ENCODE results near the gene UXS1. TPM values are rescaled to one million over a fixed set of nuclear protein-coding genes. Genes with fewer than 3 reads are reported as not detected.

The UXS1 gene
- total RNA-seq, 2 experiments from 2014 or later: 95.3 to 100 TPM

DNA sequence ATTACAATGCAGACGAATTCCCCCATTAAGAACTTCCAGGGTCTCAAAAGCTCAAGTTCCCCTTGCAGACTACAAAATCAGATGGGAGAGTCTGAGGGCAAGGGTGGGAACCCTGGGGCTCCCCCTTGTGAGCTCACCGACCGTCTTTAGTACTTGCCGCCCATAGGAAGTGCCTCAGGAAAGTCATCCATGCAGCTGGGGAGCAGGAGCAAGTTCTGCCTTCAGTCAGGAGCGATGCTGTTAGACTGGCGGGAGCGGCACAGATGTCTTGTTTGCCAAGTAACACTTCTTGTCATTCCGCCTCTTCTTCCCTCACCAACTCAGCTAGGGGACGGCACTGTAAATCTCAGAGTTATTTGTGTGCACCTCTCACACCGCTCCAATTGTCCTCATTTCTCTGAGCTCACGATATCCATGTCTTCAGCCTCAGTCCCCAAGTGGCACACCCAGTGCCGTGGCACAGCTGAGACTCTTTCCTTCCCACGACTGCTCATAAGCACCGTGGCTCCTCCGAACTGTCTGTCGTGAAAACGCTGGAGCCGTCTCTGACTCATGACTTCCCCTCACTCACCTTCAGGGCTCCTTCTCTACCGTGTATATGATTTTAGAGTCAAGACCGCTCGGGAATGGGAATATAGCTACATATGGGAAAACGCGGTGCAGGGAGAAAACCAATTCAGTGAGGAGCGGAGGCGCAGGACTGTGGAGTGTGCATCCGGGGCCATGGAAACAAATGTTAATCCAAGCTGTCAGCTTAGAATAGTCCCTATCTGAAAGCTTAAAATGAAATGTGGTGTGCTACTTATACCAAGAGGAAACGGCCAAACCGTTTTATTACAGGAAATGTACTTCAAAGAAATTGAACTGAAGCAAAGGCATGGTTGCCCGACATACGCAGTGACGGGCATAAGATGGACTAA, 34.0 kb downstream of the UXS1 start:
- peak overlapping the region; percentile 91 for H3K4me3 Mint-ChIP-seq
- peak; percentile 78 for ATAC-seq
- DNase-seq: peak; percentile 79
- H3K36me3 Mint-ChIP-seq (ENCODE audit: low read depth): peaks cover 88% of the 10 kb centered on the region
- ChIA-PET CTCF (interaction anchor here (1.0 to 6.1 kb wide), 11 partner anchors 10 to 413 kb away, joined by 3 to 65 read pairs (median 5); no protein-coding TSS in a partner anchor), POLR2A (interaction anchor here (0.6 to 5.7 kb wide), 23 partner anchors 10 to 439 kb away, joined by 3 to 102 read pairs (median 4); partner anchors contain the start of gene UXS1)
- peak overlapping the region; percentile 98 for H3K27ac Mint-ChIP-seq
- peaks cover 76% of the 10 kb centered on the region for H3K4me1 Mint-ChIP-seq (ENCODE audit: low read depth)
- no peaks in the 10 kb centered on the region for H3K27me3 Mint-ChIP-seq (ENCODE audit: low read depth)
- peaks cover 12% of the 10 kb centered on the region for H3K9me3 Mint-ChIP-seq (ENCODE audit: insufficient read depth)

DNA sequence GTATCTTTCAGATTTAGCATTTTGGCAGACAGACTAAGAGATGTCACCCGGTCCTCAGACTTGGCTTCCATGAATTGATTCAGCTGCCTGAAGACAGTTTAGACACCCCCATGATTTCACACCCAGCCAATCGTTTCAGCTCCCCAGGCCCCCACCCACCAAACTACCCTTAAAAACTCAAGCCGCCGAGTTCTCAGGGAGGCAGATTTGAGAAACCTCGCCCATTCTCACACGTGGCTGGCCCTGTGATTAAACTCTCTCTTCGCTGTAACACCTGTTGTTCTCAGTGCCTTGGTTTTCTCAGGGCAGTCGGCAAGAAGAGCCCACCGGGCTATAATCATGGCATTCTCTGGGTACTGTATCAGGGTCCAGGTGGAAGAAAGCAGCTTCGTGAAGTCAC, 35.2 kb downstream of the UXS1 start:
- ChIA-PET POLR2A (interaction anchor here (1.0 to 5.7 kb wide), 6 partner anchors 11 to 361 kb away, joined by 3 to 102 read pairs (median 16); partner anchors contain the start of gene UXS1), CTCF (interaction anchor here (1.1 to 6.1 kb wide), 8 partner anchors 9 to 64 kb away, joined by 3 to 65 read pairs (median 4); no protein-coding TSS in a partner anchor)
- Mint-ChIP-seq H3K4me1 (ENCODE audit: low read depth) (peaks cover 72% of the 10 kb centered on the region), H3K27me3 (ENCODE audit: low read depth) (no peaks in the 10 kb centered on the region), H3K27ac (peak overlapping the region; percentile 98), H3K9me3 (ENCODE audit: insufficient read depth) (peaks cover 24% of the 10 kb centered on the region), H3K36me3 (ENCODE audit: low read depth) (peaks cover 88% of the 10 kb centered on the region), H3K4me3 (peak overlapping the region; percentile 91)
- DNase-seq: peak; percentile 59
- no peak for ATAC-seq

DNA sequence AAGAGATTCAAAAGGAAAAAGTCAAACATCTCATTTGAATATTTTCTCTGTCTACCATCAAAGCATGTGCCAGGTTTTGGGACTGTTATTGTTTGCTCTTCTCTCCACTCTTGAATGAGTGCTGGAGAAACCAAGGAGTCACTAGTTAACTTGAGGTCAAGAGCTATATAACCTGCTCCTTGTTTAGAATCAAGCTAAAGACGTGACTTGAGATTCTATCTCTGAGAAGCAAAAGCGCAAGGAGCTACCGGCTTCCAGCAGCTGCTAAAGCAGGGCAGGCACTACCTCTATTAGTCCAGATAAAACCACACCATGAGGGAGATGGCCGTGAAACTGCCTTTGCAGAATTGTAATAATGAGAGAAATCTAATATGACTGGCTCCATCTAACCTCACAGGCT, 36.0 kb downstream of the UXS1 start:
- Mint-ChIP-seq H3K4me1 (ENCODE audit: low read depth) (peaks cover 73% of the 10 kb centered on the region), H3K27me3 (ENCODE audit: low read depth) (no peaks in the 10 kb centered on the region), H3K36me3 (ENCODE audit: low read depth) (peaks cover 88% of the 10 kb centered on the region), H3K4me3 (peak overlapping the region; percentile 91), H3K9me3 (ENCODE audit: insufficient read depth) (peaks cover 32% of the 10 kb centered on the region), H3K27ac (peak overlapping the region; percentile 98)
- CTCF ChIA-PET: interaction anchor here (1.1 to 6.1 kb wide), 7 partner anchors 8 to 53 kb away, joined by 3 to 65 read pairs (median 4); no protein-coding TSS in a partner anchor
- no peak for ATAC-seq
- DNase-seq: no peak
- POLR2A ChIA-PET: interaction anchor here (1.0 to 5.7 kb wide), 4 partner anchors 10 to 53 kb away, joined by 3 to 102 read pairs (median 33); partner anchors contain the start of gene UXS1

DNA sequence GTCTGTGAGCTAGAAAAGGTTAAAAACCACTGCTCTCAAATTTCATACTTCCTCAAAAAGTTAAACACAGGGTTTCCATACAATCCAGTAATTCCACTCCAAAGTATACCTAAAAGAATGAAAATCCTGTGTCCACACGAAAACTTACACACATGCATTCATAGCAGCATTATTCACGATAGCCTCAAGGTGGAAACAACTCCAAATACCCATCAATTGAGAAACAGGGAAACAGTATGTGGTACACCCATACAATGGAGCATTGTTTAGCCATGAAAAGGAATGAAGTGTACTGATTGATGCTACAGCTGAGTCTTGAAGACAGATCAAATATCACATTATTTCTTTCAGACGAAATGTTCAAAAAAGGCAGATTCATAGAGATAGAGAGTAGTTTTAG, 36.7 kb downstream of the UXS1 start:
- Mint-ChIP-seq H3K36me3 (ENCODE audit: low read depth) (peaks cover 88% of the 10 kb centered on the region), H3K27ac (peak overlapping the region; percentile 16), H3K9me3 (ENCODE audit: insufficient read depth) (peaks cover 37% of the 10 kb centered on the region), H3K4me1 (ENCODE audit: low read depth) (peaks cover 72% of the 10 kb centered on the region), H3K4me3 (peak overlapping the region; percentile 91), H3K27me3 (ENCODE audit: low read depth) (no peaks in the 10 kb centered on the region)
- DNase-seq (no peak), ATAC-seq (no peak)
- ChIA-PET POLR2A (interaction anchor here (1.5 to 5.7 kb wide), 2 partner anchors 10 to 52 kb away, joined by 4 to 102 read pairs; no protein-coding TSS in a partner anchor), CTCF (interaction anchor here (1.5 to 6.1 kb wide), 4 partner anchors 9 to 52 kb away, joined by 3 to 65 read pairs (median 14); no protein-coding TSS in a partner anchor)

DNA sequence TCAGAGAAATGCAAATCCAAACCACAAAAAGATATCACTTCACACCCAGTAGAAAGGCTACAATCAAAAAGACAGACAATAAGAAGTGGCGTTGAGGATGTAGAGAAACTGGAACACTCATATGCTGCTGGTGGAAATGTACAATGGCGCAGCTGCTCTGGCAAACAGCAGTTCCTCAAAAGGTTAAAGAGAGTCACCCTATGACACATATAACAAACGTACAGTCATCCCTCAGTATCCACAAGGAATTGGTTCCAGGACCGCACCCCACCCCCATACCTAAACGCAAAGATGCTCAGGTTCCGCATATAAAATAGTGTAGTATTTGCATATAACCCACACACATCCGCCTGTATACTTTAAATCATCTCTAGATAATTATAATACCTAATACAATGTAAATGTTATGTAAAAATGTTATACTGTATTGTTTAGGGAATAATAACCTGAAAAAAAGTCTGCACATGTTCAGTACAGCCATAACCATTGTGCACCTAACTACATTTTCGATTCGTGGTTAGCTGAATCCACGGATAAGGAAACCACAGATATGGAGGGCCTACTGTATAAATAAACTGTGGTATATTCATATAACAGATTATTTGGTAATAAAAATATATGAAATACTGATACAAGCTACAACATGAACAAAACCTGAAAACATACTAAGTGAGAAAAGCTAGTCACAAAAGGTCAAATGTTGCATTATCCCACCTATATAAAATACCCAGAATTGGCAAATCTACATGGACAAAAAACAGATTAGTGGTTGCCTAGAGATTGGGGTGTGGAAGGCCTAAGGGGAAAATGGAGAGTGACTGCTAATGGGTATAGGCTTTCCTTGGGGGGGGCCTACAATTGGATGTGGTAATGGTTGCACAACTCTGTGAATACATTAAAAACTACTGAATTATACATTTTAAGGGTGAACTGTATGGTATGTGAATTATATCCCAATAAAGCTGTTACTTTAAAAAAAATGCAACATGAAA, 37.5 kb downstream of the UXS1 start:
- Mint-ChIP-seq H3K9me3 (ENCODE audit: insufficient read depth) (peaks cover 37% of the 10 kb centered on the region), H3K4me3 (no peak overlapping the region), H3K27me3 (ENCODE audit: low read depth) (no peaks in the 10 kb centered on the region), H3K4me1 (ENCODE audit: low read depth) (peaks cover 69% of the 10 kb centered on the region), H3K27ac (no peak overlapping the region), H3K36me3 (ENCODE audit: low read depth) (peaks cover 92% of the 10 kb centered on the region)
- ATAC-seq (no peak), DNase-seq (no peak)
- CTCF ChIA-PET: interaction anchor here (1.9 to 6.1 kb wide), 3 partner anchors 10 to 51 kb away, joined by 4 to 65 read pairs (median 24); no protein-coding TSS in a partner anchor
- POLR2A ChIA-PET: interaction anchor here (5.7 kb wide), 1 partner anchor 9 kb away, joined by 102 read pairs; no protein-coding TSS in a partner anchor

DNA sequence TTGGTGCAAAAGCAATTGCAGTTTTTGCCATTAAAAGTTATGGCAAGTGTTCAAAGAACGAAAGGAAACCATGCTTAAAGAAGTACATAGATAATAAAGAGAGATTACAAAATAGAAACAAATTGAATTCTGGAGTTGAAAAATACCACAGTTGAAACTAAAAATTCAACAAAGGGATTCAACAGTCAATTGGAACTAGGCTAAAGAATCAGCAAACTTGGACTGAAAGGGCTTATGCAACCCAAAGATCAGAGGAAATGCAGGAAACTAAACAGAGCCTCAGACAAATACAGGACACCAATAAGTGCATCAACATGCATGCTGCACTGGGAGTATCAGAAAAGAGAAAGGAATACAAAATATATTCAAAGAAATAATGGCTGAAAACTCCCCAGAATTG, 40.3 kb downstream of the UXS1 start:
- CTCF ChIA-PET: no interaction called here
- POLR2A ChIA-PET: no interaction called here
- DNase-seq (no peak), ATAC-seq (no peak)
- H3K36me3 Mint-ChIP-seq (ENCODE audit: low read depth): peaks cover 100% of the 10 kb centered on the region
- peaks cover 75% of the 10 kb centered on the region for H3K4me1 Mint-ChIP-seq (ENCODE audit: low read depth)
- H3K27ac Mint-ChIP-seq: no peak overlapping the region
- peaks cover 37% of the 10 kb centered on the region for H3K9me3 Mint-ChIP-seq (ENCODE audit: insufficient read depth)
- no peak overlapping the region for H3K4me3 Mint-ChIP-seq
- no peaks in the 10 kb centered on the region for H3K27me3 Mint-ChIP-seq (ENCODE audit: low read depth)

DNA sequence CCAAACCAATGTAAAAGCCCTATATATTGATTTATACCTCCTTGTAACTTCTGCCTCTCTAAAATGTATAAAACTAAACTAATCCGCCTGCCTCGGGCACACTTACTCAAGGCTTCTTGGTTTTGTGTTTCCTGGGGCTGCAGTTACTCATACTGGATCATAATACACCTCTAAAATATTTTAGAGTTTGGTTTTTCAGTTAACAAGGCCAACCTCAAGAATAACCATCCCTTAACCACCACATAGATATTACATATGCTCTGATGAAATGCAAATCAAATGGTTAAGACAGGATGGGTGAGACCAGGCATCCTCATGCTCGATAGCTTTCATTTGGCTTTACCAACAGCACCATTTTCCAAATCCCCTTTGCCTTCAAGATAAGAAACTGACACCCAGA, 46.4 kb downstream of the UXS1 start:
- H3K36me3 Mint-ChIP-seq (ENCODE audit: low read depth): peaks cover 91% of the 10 kb centered on the region
- peak; percentile 71 for ATAC-seq
- POLR2A ChIA-PET: interaction anchor here (0.9 to 7.6 kb wide), 5 partner anchors 9 to 395 kb away, joined by 3 to 102 read pairs (median 6); partner anchors contain the start of gene UXS1
- peak overlapping the region; percentile 87 for H3K27ac Mint-ChIP-seq
- peaks cover under 1% of the 10 kb centered on the region for H3K9me3 Mint-ChIP-seq (ENCODE audit: insufficient read depth)
- CTCF ChIA-PET: interaction anchor here (0.9 to 6.4 kb wide), 3 partner anchors 12 to 43 kb away, joined by 3 to 65 read pairs (median 6); no protein-coding TSS in a partner anchor
- no peaks in the 10 kb centered on the region for H3K27me3 Mint-ChIP-seq (ENCODE audit: low read depth)
- H3K4me3 Mint-ChIP-seq: peak overlapping the region; percentile 46
- DNase-seq: peak; percentile 41
- peaks cover 82% of the 10 kb centered on the region for H3K4me1 Mint-ChIP-seq (ENCODE audit: low read depth)

DNA sequence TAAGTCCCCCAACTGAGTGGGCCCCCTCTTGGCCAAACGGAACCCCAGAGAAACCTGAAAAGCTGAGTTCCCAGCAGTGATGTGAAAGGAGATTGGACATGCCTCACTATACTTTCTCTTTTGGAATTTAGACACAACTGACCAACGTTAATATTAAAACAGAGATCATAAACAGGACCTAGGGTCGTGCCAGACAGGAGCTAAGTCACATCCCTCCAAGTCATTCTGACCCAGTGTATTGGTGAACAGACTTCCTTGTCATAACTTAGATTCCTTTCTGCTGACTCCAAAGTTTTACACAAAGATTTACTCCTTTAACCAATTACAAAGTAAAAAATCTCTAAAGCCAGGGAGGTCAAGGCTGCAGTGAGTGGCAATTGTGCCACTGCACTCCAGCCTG, 46.9 kb downstream of the UXS1 start:
- ChIA-PET CTCF (interaction anchor here (1.4 to 6.4 kb wide), 2 partner anchors 12 to 42 kb away, joined by 6 to 65 read pairs; no protein-coding TSS in a partner anchor), POLR2A (interaction anchor here (0.9 to 7.6 kb wide), 5 partner anchors 9 to 395 kb away, joined by 3 to 102 read pairs (median 6); partner anchors contain the start of gene UXS1)
- H3K4me1 Mint-ChIP-seq (ENCODE audit: low read depth): peaks cover 85% of the 10 kb centered on the region
- DNase-seq (no peak), ATAC-seq (no peak)
- H3K27me3 Mint-ChIP-seq (ENCODE audit: low read depth): no peaks in the 10 kb centered on the region
- H3K36me3 Mint-ChIP-seq (ENCODE audit: low read depth): peaks cover 91% of the 10 kb centered on the region
- H3K9me3 Mint-ChIP-seq (ENCODE audit: insufficient read depth): no peaks in the 10 kb centered on the region
- H3K27ac Mint-ChIP-seq: peak overlapping the region; percentile 87
- peak overlapping the region; percentile 46 for H3K4me3 Mint-ChIP-seq

DNA sequence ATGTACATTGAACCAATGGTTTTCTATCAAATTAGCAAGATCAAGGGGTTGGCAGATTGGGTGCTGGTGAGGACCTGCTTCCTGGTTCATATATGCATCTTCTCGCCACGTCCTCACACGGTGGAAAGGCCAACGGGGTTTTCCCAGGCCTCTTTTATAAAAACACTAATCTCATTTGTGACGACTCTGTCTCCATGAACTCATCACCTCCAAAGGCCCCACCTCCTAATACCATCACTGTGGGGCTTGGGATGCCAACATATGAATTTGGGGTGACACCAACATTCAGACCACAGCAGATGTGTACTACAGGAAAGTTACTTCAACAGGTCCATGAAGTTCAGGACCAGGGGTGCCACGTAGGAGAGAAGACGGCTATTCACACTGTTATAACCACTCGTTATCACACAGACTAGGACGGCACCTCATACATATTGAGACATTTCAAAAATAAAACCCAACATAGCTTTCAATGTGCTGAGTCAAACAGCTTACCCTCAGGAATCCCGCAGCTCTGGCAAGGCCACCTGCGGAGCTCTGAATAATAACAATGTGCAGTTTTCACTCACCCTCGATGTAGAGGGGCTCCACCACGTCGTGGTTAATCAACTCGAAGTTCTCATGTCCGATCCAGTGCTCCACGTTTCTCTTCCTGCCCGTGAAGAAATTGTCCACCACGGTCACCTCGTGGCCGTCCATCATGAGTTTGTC, 49.3 kb downstream of the UXS1 start:
- DNase-seq (no peak), ATAC-seq (peak; percentile 17)
- no peaks in the 10 kb centered on the region for H3K9me3 Mint-ChIP-seq (ENCODE audit: insufficient read depth)
- H3K4me1 Mint-ChIP-seq (ENCODE audit: low read depth): peaks cover 81% of the 10 kb centered on the region
- H3K27ac Mint-ChIP-seq: peak overlapping the region; percentile 57
- ChIA-PET POLR2A (interaction anchor here (0.5 to 7.6 kb wide), 2 partner anchors 14 to 214 kb away, joined by 3 to 102 read pairs; no protein-coding TSS in a partner anchor), CTCF (interaction anchor here (0.7 to 6.4 kb wide), 3 partner anchors 10 to 20 kb away, joined by 3 to 65 read pairs (median 4); no protein-coding TSS in a partner anchor)
- H3K4me3 Mint-ChIP-seq: peak overlapping the region; percentile 2
- no peaks in the 10 kb centered on the region for H3K27me3 Mint-ChIP-seq (ENCODE audit: low read depth)
- peaks cover 81% of the 10 kb centered on the region for H3K36me3 Mint-ChIP-seq (ENCODE audit: low read depth)

All from activated CD8-positive, alpha-beta T cell treated with anti-CD3 and anti-CD28 coated beads, Interleukin-2, amount 10 ng/mL, durations not matched to agents 7 days and 5 days (primary cell).